GM18505 (cell line): ENCODE measurements around the gene SLITRK3.
A peak's percentile ranks its signal among the peaks of the same experiment; 100 is the strongest.

Experiments used
- ATAC-seq: cut with Tn5 transposase; IDR thresholded peaks from one replicate; pipeline ENCODE4 v1.9.1; 2021; ENCODE audit not compliant: unreplicated experiment
- POLR2A ChIP-seq: IDR thresholded peaks from 4 replicates; pipeline ENCODE4 v1.6.1; 2011; ENCODE audit warnings: borderline replicate concordance; ENCODE audit not compliant: insufficient read depth, insufficient read length; ENCODE audit errors: extremely low read depth

Gene SLITRK3, protein sequence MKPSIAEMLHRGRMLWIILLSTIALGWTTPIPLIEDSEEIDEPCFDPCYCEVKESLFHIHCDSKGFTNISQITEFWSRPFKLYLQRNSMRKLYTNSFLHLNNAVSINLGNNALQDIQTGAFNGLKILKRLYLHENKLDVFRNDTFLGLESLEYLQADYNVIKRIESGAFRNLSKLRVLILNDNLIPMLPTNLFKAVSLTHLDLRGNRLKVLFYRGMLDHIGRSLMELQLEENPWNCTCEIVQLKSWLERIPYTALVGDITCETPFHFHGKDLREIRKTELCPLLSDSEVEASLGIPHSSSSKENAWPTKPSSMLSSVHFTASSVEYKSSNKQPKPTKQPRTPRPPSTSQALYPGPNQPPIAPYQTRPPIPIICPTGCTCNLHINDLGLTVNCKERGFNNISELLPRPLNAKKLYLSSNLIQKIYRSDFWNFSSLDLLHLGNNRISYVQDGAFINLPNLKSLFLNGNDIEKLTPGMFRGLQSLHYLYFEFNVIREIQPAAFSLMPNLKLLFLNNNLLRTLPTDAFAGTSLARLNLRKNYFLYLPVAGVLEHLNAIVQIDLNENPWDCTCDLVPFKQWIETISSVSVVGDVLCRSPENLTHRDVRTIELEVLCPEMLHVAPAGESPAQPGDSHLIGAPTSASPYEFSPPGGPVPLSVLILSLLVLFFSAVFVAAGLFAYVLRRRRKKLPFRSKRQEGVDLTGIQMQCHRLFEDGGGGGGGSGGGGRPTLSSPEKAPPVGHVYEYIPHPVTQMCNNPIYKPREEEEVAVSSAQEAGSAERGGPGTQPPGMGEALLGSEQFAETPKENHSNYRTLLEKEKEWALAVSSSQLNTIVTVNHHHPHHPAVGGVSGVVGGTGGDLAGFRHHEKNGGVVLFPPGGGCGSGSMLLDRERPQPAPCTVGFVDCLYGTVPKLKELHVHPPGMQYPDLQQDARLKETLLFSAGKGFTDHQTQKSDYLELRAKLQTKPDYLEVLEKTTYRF

DNA sequence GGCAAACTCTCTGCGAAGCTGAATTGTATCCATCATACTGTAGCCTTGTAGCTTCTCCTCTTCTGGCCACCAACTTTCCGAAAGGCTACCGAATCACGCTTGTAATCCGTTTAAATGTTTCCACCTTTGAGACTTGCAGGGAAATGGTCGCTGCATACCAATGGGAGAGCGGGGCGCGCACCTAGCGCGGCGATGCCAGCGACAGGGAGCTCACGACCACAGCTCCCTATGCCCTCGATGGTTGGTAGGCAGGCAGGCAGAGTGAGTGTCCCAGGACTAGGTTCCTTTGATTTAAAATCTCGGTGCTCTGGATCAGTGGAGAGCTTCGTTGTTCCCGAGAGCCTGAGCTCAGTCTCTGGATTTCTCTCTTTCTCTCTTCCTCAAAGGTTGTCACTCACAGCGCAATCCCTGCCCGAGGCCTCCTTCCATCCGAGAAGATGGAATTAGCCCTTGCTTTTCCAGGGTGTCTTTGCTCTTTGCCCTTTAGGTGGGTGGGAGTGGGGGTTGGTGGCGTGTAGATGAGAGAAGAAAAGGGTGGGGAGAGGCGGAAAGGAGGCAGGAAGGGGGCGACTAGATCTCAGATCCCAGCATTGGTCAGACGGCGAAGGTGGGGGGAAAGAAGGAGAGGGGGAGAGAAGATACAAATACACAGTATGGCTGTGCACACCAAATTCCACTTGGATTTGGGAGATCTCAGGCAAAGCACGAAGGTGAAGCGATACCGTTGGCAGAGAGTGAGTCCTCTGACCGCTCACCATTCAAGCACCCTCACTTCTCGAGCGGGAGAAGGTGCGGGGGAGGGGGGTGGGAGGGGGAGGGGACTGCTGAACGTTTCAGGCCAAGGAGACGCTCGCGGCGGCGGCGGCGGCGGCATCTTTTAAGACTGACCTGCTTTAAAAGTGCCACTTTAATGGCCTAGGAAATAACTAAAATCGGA, at the start of gene SLITRK3:
Gene SLITRK3, minus strand, starts transcription at position 745 of the 937 bp plus-strand sequence. CDS start 5,554 bp downstream, outside the sequence.
- no peak for ATAC-seq
- no peak for TF ChIP-seq POLR2A

DNA sequence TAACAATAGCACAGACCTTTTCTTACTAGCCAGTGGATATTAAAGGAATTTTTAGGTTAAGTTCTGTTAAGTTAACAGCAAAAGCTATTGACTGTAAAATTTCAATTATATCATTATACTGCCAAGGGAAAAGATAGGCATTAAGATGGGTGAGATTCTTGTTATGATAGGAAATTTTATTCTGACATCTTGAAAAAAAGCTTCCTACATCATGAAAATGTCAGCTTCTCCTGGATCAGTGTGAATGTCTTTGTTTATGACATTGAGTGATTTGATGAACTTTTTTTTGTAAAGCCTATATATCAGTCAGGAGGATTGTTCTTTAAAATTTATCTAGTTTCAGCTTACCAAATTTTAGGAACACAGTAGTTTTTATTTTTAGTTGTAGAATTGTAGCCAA, 47.4 kb upstream of the SLITRK3 start:
- no peak for ATAC-seq
- no peak for TF ChIP-seq POLR2A

DNA sequence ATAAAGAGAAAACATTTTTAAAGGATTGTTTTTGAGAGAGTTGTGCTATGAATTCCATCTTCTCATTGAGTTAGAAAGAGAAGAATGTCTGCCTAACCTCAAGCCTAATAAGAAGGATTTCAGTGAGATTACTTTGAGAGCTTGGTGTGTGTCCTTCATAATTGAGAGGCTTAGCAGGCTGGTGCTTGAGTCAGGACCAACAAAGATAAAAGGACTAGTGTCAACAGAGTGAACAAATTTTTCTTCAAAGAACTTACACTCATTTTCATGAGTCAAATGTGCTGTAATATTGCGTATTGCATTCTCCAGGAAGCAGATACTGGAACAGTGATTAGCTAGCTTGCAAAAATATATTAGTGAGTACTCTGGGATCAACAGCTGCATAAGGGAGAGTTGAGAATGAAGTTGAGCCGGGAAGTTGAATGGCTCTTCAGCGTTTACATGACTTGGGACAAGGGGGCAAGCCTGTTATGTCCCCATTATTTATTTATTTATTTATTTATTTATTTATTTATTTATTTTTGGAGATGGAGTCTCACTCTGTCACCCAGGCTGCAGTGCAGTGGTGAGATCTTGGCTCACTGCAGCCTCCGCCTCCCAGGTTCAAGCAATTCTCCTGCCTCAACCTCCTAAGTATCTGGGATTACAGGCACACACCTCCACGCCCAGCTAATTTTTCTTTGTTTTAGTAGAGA, 37.5 kb upstream of the SLITRK3 start:
- TF ChIP-seq POLR2A = no peak
- ATAC-seq = no peak

DNA sequence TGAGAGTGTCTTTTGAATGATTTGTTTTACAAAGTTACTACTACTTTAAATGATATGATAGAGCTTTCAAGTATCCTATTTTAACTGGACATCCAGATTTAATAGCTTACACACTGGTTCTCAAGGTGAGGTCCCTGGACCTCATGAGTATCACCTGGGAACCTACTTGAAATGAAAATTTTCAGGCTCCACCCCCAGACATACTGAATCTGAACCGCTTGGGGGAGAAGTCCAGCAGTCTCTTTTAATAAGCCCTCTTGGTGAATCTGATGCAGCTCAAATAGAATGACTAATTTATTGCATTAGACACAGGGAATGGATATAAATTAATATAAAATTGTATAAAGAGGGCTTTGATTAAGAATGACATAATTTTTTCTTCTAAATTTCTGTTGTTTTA, 29.4 kb upstream of the SLITRK3 start:
- TF ChIP-seq POLR2A = no peak
- no peak for ATAC-seq

DNA sequence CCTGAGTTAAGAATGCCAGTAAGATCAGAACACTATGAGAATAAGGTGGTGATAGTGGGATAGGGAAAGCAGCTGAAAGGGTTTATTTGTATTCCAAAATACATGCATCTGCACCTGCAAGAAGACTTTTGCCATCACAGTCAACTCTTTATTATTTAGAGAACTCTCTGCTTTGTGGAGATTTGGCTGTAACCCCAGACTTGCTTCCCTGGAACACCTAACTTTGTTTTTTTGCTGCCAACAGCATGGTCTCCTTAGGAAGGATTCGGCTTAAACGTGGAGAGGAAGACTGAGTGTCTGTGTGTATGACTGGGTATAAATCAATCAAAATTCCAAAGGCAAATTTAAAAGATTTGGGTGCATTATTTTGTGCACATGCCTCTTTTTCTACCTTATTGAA, 21.6 kb upstream of the SLITRK3 start:
- no peak for TF ChIP-seq POLR2A
- ATAC-seq = no peak

DNA sequence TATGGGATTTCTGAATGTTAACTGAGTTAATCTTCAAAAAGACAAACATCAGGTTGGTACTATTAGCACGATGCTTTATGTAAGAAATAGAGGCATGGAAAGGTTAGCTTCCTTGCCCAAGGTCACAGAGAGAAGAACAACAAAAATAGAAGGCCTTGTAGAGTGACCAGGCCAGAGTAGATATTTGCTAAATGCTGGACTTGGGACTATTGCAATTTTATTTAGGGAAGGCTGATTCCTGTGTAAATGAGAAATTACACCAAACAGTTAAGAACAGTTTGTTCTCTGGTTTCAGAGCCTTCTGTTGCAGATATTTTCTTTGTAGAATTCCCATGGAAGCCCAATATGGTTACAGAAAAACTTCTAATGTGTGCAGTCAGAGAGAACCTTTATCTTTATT, 16.4 kb upstream of the SLITRK3 start:
- TF ChIP-seq POLR2A = no peak

DNA sequence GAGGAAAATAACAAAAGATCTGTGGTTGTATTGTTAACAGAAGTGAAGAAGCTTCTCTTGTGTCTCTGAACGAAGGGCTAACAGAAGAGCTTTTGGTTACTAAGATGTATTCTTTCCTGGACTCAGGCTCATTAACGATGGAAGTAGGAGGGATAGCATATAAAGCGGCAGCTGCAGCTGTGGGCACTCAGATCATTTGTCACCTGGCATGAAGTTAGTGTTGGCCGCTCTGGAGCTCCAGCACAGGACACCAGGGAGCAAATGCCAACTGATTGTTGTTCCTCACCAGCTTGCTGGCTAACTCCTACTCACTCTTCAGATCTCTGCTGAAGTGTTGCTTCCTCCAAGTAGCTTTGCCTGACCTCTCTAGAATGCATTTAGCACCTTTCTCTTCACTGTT, 15.5 kb upstream of the SLITRK3 start:
- TF ChIP-seq POLR2A = no peak
- no peak for ATAC-seq

More for the DNA sequence above, 16.4 kb upstream of the SLITRK3 start:
- ATAC-seq = no peak

DNA sequence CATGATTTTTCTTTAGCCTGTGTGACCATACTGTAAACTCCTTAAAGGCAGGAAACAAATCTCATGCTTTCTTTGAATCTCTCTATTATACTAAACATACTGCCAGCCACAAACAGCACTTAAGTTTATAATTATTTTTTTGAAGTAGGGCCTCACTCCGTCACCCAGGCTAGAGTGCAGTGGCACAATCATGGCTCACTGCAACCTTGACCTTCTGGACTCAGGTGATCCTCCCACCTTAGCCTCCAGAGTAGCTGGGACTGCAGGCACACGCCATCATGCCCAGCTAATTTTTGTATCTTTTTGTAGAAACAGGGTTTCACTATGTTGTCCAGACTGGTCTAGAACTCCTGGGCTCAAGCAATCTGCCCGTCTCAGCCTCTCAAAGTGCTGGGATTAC, 14.5 kb upstream of the SLITRK3 start:
- no peak for ATAC-seq
- TF ChIP-seq POLR2A = no peak

DNA sequence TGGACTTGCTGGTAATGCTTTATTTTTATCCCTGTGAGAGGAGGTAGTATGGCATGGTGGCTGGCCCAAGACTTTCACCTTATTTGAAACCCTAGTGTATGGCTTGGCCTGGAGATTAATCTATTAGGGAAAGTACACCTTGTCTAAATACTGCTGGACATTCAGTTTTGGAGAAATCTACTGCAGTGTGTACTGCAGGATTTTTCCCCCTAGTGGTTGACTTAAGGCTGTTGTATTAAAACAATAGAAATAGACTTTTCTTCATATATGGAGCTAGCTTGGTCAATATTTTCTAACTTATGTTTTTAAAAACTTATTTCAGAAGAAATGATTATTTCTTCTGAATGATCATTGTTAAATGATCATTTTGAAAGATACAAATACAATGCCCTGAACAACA, 13.9 kb upstream of the SLITRK3 start:
- no peak for TF ChIP-seq POLR2A
- no peak for ATAC-seq

DNA sequence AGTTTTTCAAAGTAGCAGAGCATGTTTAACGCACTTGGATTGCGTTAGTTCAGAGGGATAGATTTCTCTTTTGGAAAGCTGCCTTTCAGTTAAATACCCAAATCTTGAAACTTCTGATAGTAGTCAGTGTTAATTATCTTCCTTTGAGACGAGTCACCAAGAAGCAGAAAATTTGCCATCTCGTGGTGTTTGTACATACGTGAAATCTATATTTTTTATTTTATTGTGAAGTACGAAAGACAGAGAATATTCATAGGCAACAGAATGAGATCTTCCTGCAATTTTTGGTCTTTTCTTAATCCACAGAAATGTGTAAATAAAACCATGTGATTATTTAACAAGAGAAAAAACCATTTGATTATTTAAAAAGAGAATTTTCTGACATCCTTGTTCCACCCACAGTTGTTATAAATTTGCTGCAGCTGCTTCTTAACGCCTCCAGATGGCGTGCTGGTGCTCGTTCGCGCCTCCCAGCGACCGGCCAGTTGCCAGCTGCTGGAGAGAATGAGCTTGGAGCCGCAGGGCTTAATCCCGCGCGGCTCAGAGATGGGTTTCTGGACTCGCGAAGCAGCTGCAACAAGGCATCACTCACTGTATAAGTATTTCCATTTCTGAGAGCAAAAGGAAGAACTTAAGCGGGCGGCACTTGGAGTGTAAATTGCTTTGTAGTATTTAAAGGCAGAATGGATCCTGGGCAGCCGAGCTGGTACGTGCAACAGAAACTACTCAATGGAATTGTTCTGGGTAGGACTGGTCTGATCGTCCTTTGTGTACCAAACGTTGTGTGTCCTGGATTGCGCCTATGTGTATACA, 10.5 kb upstream of the SLITRK3 start:
- no peak for TF ChIP-seq POLR2A
- peak; percentile 97 for ATAC-seq

DNA sequence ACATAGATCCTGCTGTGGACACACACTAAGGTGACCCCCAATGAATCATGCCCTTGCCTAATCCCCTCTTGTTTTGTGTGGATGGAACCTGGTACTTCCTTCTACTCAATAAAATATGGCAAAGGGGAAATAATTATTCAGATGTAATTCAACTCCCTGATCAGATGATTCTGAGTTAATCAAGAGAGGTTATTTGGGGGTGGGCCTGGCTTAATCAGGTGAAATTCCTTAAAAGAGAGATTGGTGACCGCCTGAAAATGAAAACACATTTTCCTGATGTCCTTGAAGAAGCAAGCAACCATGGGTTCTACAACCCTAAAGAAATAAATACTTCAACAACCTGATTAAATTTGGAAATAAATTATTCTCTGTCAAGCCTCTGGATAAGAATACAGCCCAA, 8.3 kb upstream of the SLITRK3 start:
- no peak for TF ChIP-seq POLR2A
- no peak for ATAC-seq
